Liver (tissue), 9 donors: ENCODE data around the gene AKR1D1. TPM values are rescaled to one million over a fixed set of nuclear protein-coding genes. Genes with fewer than 3 reads are reported as not detected.

Source experiments
- DNase-seq: peaks from one replicate; pipeline ENCODE4 v3.0.0-alpha.2; 2017; ENCODE audit warnings: low spot score
- H3K27ac ChIP-seq, 2 donors: one replicate each; pipeline ENCODE4 v1.7.0; 2013; ENCODE audit warnings: inconsistent platforms in 2 of 2, low read length in 2 of 2, control low read depth in 1 of 2, low read depth in 1 of 2, mild to moderate bottlenecking in 1 of 2
- H3K27me3 ChIP-seq, 4 donors: one replicate each; pipeline versions ENCODE4 v1.6.1 to v1.7.0; 2013; ENCODE audit warnings: low read length in 3 of 4, inconsistent platforms in 1 of 4, mild to moderate bottlenecking in 1 of 4, moderate library complexity in 1 of 4; ENCODE audit not compliant: control insufficient read depth in 4 of 4, insufficient read depth in 4 of 4
- H3K36me3 ChIP-seq, 4 donors: one replicate each; pipeline versions ENCODE4 v1.6.1 to v1.7.0; 2013; ENCODE audit warnings: low read length in 3 of 4, mild to moderate bottlenecking in 3 of 4, low read depth in 1 of 4, moderate library complexity in 1 of 4; ENCODE audit not compliant: control insufficient read depth in 4 of 4, insufficient read depth in 3 of 4
- H3K4me1 ChIP-seq, 4 donors: one replicate each; pipeline versions ENCODE4 v1.6.1 to v1.7.0; 2013; ENCODE audit warnings: low read length in 3 of 4, mild to moderate bottlenecking in 3 of 4, moderate library complexity in 1 of 4; ENCODE audit not compliant: control insufficient read depth in 4 of 4, insufficient read depth in 4 of 4
- H3K4me3 ChIP-seq, 3 donors: one replicate each; pipeline versions ENCODE4 v1.6.1 to v1.7.0; 2013; ENCODE audit warnings: low read length in 3 of 3, control low read depth in 1 of 3, low read depth in 1 of 3, mild to moderate bottlenecking in 1 of 3
- H3K9ac ChIP-seq, 2 donors: one replicate each; pipeline ENCODE4 v1.7.0; 2013; ENCODE audit warnings: low read length in 2 of 2, mild to moderate bottlenecking in 2 of 2, moderate library complexity in 2 of 2, control low read depth in 1 of 2, low read depth in 1 of 2
- H3K9me3 ChIP-seq, 4 donors: one replicate each; pipeline versions ENCODE4 v1.6.1 to v1.7.0; 2013; ENCODE audit warnings: low read length in 3 of 4; ENCODE audit not compliant: control insufficient read depth in 4 of 4
- EGR1 ChIP-seq, 2 donors: IDR thresholded peaks; 2 replicates each; pipeline ENCODE4 v1.6.1; 2016 to 2018; ENCODE audit warnings: antibody characterized with exemption in 2 of 2, low read depth in 2 of 2
- FOXA1 ChIP-seq: IDR thresholded peaks from 2 replicates; pipeline ENCODE4 v1.6.1; 2016; ENCODE audit warnings: antibody characterized with exemption
- FOXA2 ChIP-seq: IDR thresholded peaks from 2 replicates; pipeline ENCODE4 v1.6.1; 2016; ENCODE audit warnings: antibody characterized with exemption
- GABPA ChIP-seq, 2 donors: IDR thresholded peaks in 1 of 2; conservative IDR thresholded peaks in 1 of 2; 2 replicates each; pipeline ENCODE4 v1.6.1; 2016; ENCODE audit warnings: antibody characterized with exemption in 2 of 2, mild to moderate bottlenecking in 1 of 2, moderate library complexity in 1 of 2
- HNF4A ChIP-seq, 2 donors: conservative IDR thresholded peaks; 2 replicates each; pipeline ENCODE4 v1.6.1; 2016; ENCODE audit warnings: antibody characterized with exemption in 2 of 2, mild to moderate bottlenecking in 2 of 2
- HNF4G ChIP-seq: IDR thresholded peaks from 2 replicates; pipeline ENCODE4 v1.6.1; 2016; ENCODE audit warnings: antibody characterized with exemption
- JUND ChIP-seq, 2 donors: IDR thresholded peaks; 2 replicates each; pipeline ENCODE4 v1.6.1; 2016; ENCODE audit warnings: antibody characterized with exemption in 2 of 2
- NR2F2 ChIP-seq: IDR thresholded peaks from 2 replicates; pipeline ENCODE4 v1.6.1; 2016; ENCODE audit warnings: antibody characterized with exemption
- RAD21 ChIP-seq, 2 donors: IDR thresholded peaks; 2 replicates each; pipeline ENCODE4 v1.6.1; 2016; ENCODE audit warnings: antibody characterized with exemption in 2 of 2, mild to moderate bottlenecking in 2 of 2
- RXRA ChIP-seq, 2 donors: IDR thresholded peaks; 2 replicates each; pipeline ENCODE4 v1.6.1; 2017 to 2018; ENCODE audit warnings: antibody characterized with exemption in 2 of 2, mild to moderate bottlenecking in 1 of 2
- SP1 ChIP-seq: IDR thresholded peaks from 2 replicates; pipeline ENCODE4 v1.6.1; 2018; ENCODE audit warnings: antibody characterized with exemption, mild to moderate bottlenecking
- TAF1 ChIP-seq: conservative IDR thresholded peaks from 2 replicates; pipeline ENCODE4 v1.6.1; 2016; ENCODE audit warnings: antibody characterized with exemption, mild to moderate bottlenecking
- YY1 ChIP-seq: IDR thresholded peaks from 2 replicates; pipeline ENCODE4 v1.6.1; 2016; ENCODE audit warnings: antibody characterized with exemption, mild to moderate bottlenecking
- WGBS: extraction: QIAGEN DNeasy Blood & Tissue Kit; methylation state at CpG from one replicate; pipeline ENCODE4 v1.1.7; 2013; 5-methylcytosine and 5-hydroxymethylcytosine counted together
- polyA plus RNA-seq, 2 donors: library from polyadenylated mRNA; stranded (reverse) in 1 of 2; unstranded in 1 of 2; fragments of 200-250 nt in 1 of 2; fragments of >200 nt in 1 of 2; fragmentation: Nextera tagmentation in 1 of 2; extraction: Ambion mirVana in 1 of 2; gene quantifications; one replicate each; pipeline versions ENCODE4 v1.2.1 to v1.2.3, GENCODE V29; 2013 to 2015
- total RNA-seq, 2 donors: library from RNA; depleted of rRNA; stranded (reverse); fragments of >200 nt; gene quantifications; one replicate each; pipeline ENCODE4 v1.2.3, GENCODE V29; 2014
- TF ChIP-seq, protein P1 (sequence below): IDR thresholded peaks from 2 replicates; pipeline ENCODE4 v1.6.1; 2016; ENCODE audit warnings: antibody characterized with exemption
- TF ChIP-seq, protein P2 (sequence below): IDR thresholded peaks from 2 replicates; pipeline ENCODE4 v1.6.1; 2016; ENCODE audit warnings: antibody characterized with exemption, mild to moderate bottlenecking
- TF ChIP-seq, protein P3 (sequence below): IDR thresholded peaks from 2 replicates; pipeline ENCODE4 v1.6.1; 2016; ENCODE audit warnings: antibody characterized with exemption
- TF ChIP-seq, protein P4 (sequence below): IDR thresholded peaks from 2 replicates; pipeline ENCODE4 v1.6.1; 2016; ENCODE audit warnings: antibody characterized with exemption
- donor health status: healthy.
- donor health status: healthy.
- donor health status: healthy.
- donor health status: healthy.
- donor health status: healthy.

Gene AKR1D1
- total and polyA plus RNA-seq, 4 donors: 18.6 to 93.9 (median 31.9) TPM

DNA sequence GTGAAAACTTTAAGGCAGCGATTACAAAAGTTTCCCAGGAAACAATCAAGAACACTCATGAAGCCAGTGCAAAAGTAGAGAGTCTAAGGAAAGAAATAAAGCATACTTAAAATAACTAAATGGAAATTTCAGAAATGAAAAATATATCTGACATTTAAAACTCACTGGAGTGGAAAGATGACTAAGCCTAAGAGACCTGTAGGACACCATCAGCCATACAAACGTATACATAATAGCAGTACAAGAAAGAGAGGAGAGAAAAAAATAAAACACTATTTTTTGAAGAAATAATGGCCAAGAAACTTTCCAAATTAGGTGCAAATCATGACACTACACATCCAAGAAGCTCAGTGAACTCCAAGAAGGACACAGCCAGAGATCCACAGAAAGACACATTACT lies 5.4 kb upstream of the AKR1D1 start:
- Histone ChIP-seq H3K4me1 (peaks cover 0 to 51% (median 34%) of the 10 kb centered on the region in 4 donors), H3K27ac (no peak overlapping the region), H3K9ac (no peak overlapping the region), H3K36me3 (peaks cover 0 to 2% (median 0%) of the 10 kb centered on the region in 4 donors), H3K9me3 (peaks cover 0 to 4% (median 0%) of the 10 kb centered on the region in 4 donors), H3K4me3 (no peak overlapping the region), H3K27me3 (no peaks in the 10 kb centered on the region)
- DNase-seq: no peak
- 98% methylated on average over 2 of the region's 2 CpGs for WGBS
- TF ChIP-seq, protein P1, sequence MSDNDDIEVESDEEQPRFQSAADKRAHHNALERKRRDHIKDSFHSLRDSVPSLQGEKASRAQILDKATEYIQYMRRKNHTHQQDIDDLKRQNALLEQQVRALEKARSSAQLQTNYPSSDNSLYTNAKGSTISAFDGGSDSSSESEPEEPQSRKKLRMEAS: no peak

DNA sequence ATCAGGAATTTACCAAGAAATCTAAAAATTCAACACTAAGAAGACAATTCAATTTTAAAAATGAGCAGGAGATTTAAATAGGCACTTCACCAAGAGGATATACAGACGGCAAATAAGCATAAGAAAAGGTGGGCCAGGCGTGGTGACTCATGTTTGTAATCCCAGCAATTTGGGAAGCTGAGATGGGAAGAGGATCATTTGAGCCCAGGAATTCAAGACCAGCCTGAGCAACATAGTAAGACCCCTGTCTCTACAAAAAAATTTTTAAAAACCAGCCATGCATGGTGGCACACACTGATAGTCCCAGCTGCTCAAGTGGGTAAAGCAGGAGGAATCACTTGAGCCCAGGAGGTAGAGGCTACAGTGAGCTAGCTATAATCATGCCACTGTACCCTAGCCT lies 3.5 kb upstream of the AKR1D1 start:
- Histone ChIP-seq H3K27me3 (no peaks in the 10 kb centered on the region), H3K27ac (no peak overlapping the region), H3K36me3 (peaks cover 0 to 2% (median 0%) of the 10 kb centered on the region in 4 donors), H3K9ac (no peak overlapping the region), H3K4me3 (no peak overlapping the region), H3K9me3 (peaks cover 0 to 4% (median 0%) of the 10 kb centered on the region in 4 donors), H3K4me1 (peaks cover 0 to 46% (median 22%) of the 10 kb centered on the region in 4 donors)
- no peak for DNase-seq
- TF ChIP-seq HNF4A (conservative IDR thresholded peaks at IDR 0.05) (no peak), EGR1 (IDR thresholded peaks at IDR 0.05; ENCODE audit: low read depth in 2 of 2) (no peak), JUND (IDR thresholded peaks at IDR 0.05) (no peak), RXRA (IDR thresholded peaks at IDR 0.05) (no peak), NR2F2 (no peak), HNF4G (no peak), TAF1 (no peak), GABPA (IDR thresholded peaks at IDR 0.05 in 1 of 2, conservative IDR thresholded peaks at IDR 0.05 in 1 of 2) (no peak), RAD21 (IDR thresholded peaks at IDR 0.05) (no peak), YY1 (no peak), FOXA2 (no peak), SP1 (no peak), FOXA1 (no peak)
- TF ChIP-seq, protein P2, sequence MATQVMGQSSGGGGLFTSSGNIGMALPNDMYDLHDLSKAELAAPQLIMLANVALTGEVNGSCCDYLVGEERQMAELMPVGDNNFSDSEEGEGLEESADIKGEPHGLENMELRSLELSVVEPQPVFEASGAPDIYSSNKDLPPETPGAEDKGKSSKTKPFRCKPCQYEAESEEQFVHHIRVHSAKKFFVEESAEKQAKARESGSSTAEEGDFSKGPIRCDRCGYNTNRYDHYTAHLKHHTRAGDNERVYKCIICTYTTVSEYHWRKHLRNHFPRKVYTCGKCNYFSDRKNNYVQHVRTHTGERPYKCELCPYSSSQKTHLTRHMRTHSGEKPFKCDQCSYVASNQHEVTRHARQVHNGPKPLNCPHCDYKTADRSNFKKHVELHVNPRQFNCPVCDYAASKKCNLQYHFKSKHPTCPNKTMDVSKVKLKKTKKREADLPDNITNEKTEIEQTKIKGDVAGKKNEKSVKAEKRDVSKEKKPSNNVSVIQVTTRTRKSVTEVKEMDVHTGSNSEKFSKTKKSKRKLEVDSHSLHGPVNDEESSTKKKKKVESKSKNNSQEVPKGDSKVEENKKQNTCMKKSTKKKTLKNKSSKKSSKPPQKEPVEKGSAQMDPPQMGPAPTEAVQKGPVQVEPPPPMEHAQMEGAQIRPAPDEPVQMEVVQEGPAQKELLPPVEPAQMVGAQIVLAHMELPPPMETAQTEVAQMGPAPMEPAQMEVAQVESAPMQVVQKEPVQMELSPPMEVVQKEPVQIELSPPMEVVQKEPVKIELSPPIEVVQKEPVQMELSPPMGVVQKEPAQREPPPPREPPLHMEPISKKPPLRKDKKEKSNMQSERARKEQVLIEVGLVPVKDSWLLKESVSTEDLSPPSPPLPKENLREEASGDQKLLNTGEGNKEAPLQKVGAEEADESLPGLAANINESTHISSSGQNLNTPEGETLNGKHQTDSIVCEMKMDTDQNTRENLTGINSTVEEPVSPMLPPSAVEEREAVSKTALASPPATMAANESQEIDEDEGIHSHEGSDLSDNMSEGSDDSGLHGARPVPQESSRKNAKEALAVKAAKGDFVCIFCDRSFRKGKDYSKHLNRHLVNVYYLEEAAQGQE: no peak
- TF ChIP-seq, protein P3, sequence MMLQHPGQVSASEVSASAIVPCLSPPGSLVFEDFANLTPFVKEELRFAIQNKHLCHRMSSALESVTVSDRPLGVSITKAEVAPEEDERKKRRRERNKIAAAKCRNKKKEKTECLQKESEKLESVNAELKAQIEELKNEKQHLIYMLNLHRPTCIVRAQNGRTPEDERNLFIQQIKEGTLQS: no peak
- TF ChIP-seq, protein P4, sequence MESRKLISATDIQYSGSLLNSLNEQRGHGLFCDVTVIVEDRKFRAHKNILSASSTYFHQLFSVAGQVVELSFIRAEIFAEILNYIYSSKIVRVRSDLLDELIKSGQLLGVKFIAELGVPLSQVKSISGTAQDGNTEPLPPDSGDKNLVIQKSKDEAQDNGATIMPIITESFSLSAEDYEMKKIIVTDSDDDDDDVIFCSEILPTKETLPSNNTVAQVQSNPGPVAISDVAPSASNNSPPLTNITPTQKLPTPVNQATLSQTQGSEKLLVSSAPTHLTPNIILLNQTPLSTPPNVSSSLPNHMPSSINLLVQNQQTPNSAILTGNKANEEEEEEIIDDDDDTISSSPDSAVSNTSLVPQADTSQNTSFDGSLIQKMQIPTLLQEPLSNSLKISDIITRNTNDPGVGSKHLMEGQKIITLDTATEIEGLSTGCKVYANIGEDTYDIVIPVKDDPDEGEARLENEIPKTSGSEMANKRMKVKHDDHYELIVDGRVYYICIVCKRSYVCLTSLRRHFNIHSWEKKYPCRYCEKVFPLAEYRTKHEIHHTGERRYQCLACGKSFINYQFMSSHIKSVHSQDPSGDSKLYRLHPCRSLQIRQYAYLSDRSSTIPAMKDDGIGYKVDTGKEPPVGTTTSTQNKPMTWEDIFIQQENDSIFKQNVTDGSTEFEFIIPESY: no peak
- 96% methylated on average over 2 of the region's 2 CpGs for WGBS
